HFFc6 (cell line): Measurements from ENCODE around the gene SDF2. TPM values are rescaled to one million over a fixed set of nuclear protein-coding genes. Genes with fewer than 3 reads are reported as not detected.

Experiments
- DNase-seq: peaks from one replicate; pipeline ENCODE4 v3.0.0-alpha.2; 2018
- H3K27ac Mint-ChIP-seq: 2 replicates; pipeline ENCODE4 v1.8.0; 2020; ENCODE audit warnings: mild to moderate bottlenecking, mixed read lengths
- H3K27me3 Mint-ChIP-seq: 2 replicates; pipeline ENCODE4 v1.8.0; 2021; ENCODE audit warnings: mild to moderate bottlenecking, moderate library complexity, mixed read lengths; ENCODE audit not compliant: insufficient read depth
- H3K36me3 Mint-ChIP-seq: 2 replicates; pipeline ENCODE4 v1.8.0; 2021; ENCODE audit warnings: low read depth, mixed read lengths
- H3K4me1 Mint-ChIP-seq: 2 replicates; pipeline ENCODE4 v1.8.0; 2020; ENCODE audit warnings: low read depth, mixed read lengths
- H3K4me3 Mint-ChIP-seq: 2 replicates; pipeline ENCODE4 v1.8.0; 2020; ENCODE audit warnings: mild to moderate bottlenecking, moderate library complexity, mixed read lengths
- H3K9me3 Mint-ChIP-seq: 2 replicates; pipeline ENCODE4 v1.8.0; 2020; ENCODE audit warnings: mild to moderate bottlenecking, mixed read lengths
- CTCF ChIP-seq: fragments of 200-600 bp; sonication (generic); IDR thresholded peaks from 2 replicates; pipeline ENCODE4 v1.5.0; 2021; ENCODE audit warnings: antibody characterized with exemption, mild to moderate bottlenecking
- total RNA-seq, 6 experiments: library from RNA; stranded (reverse); fragmentation: NEBNext Ultra II Directional; extraction: Animal tissue kit (Norgen Biotek cat#: 25700); gene quantifications; 2 replicates in 1 of 6; 3 replicates in 5 of 6; pipeline ENCODE4 v1.2.3, GENCODE V29; 2021

SDF2 gene
- total RNA-seq, 6 experiments from 2014 or later, result 65.8 to 96.8 (median 71.5) TPM

- Mint-ChIP-seq H3K4me1 (peaks cover 35% of the 10 kb centered on the region), H3K4me3 (peak overlapping the region; percentile 74), H3K27ac (peak overlapping the region; percentile 89), H3K36me3 (peaks cover 22% of the 10 kb centered on the region), H3K9me3 (no peaks in the 10 kb centered on the region), H3K27me3 (no peaks in the 10 kb centered on the region; the same call in 1 of the 2 replicates)
- DNase-seq, result no peak
- no peak for TF ChIP-seq CTCF
Measured at GRCh38 chr17:28646039-28646754, 15.5 kb downstream of the SDF2 start.

GRCh38 chr17:28645576-28645939, 16.1 kb downstream of the SDF2 start:
- Mint-ChIP-seq H3K27ac (peak overlapping the region; percentile 89), H3K27me3 (no peaks in the 10 kb centered on the region; the same call in 1 of the 2 replicates), H3K9me3 (no peaks in the 10 kb centered on the region), H3K36me3 (peaks cover 27% of the 10 kb centered on the region), H3K4me1 (peaks cover 35% of the 10 kb centered on the region), H3K4me3 (peak overlapping the region; percentile 74)
- DNase-seq, result no peak
- no peak for TF ChIP-seq CTCF

GRCh38 chr17:28644787-28645575, 16.7 kb downstream of the SDF2 start, which contains the start of gene BLTP2:
Gene BLTP2 (minus strand): TSS chr17:28645158. CDS start chr17:28645056, 102 bp downstream.
- H3K4me3 Mint-ChIP-seq, result peak within 1 kb of the TSS; percentile 88
- H3K4me1 Mint-ChIP-seq, result peaks cover 35% of the 10 kb centered on the region
- peak; percentile 92 for DNase-seq
- H3K9me3 Mint-ChIP-seq, result no peaks in the 10 kb centered on the region
- TF ChIP-seq CTCF, result no peak
- no peaks in the 10 kb centered on the region; the same call in 1 of the 2 replicates for H3K27me3 Mint-ChIP-seq
- peak within 1 kb of the TSS; percentile 89 for H3K27ac Mint-ChIP-seq
- H3K36me3 Mint-ChIP-seq, result peaks cover 31% of the 10 kb centered on the region

- peak overlapping the region; percentile 88 for H3K4me3 Mint-ChIP-seq
- H3K9me3 Mint-ChIP-seq, result no peaks in the 10 kb centered on the region
- no peaks in the 10 kb centered on the region; the same call in 1 of the 2 replicates for H3K27me3 Mint-ChIP-seq
- H3K27ac Mint-ChIP-seq, result peak overlapping the region; percentile 48
- peaks cover 37% of the 10 kb centered on the region for H3K36me3 Mint-ChIP-seq
- TF ChIP-seq CTCF, result peak; percentile 77
- peak; percentile 50 for DNase-seq
- H3K4me1 Mint-ChIP-seq, result peaks cover 35% of the 10 kb centered on the region
Measured at GRCh38 chr17:28643983-28644786, 17.5 kb downstream of the SDF2 start.

GRCh38 chr17:28641579-28641978, 20.1 kb downstream of the SDF2 start:
- Mint-ChIP-seq H3K9me3 (no peaks in the 10 kb centered on the region), H3K4me3 (no peak overlapping the region), H3K27ac (no peak overlapping the region), H3K36me3 (peaks cover 52% of the 10 kb centered on the region), H3K4me1 (peaks cover 30% of the 10 kb centered on the region), H3K27me3 (peaks cover under 1% of the 10 kb centered on the region; the same call in 1 of the 2 replicates)
- no peak for DNase-seq
- TF ChIP-seq CTCF, result no peak
